Esophagus muscularis mucosa (tissue), 3 donors: ENCODE data around the gene NFASC.

Experiments
- POLR2A ChIP-seq: fragments of 450-650 bp; IDR thresholded peaks from one replicate; pipeline ENCODE4 v1.6.1; 2017; ENCODE audit warnings: antibody characterized with exemption, moderate library complexity, mild to moderate bottlenecking, low read depth
- TF ChIP-seq, protein P1 (sequence below), 3 experiments: fragments of 200-600 bp in 2 of 3; fragments of 450-650 bp in 1 of 3; sonication (generic) in 2 of 3; IDR thresholded peaks; one replicate each; pipeline ENCODE4 v1.5.1; 2017 to 2019; ENCODE audit warnings: antibody characterized with exemption in 3 of 3, mild to moderate bottlenecking in 2 of 3, moderate library complexity in 1 of 3

- TF ChIP-seq, protein P1, sequence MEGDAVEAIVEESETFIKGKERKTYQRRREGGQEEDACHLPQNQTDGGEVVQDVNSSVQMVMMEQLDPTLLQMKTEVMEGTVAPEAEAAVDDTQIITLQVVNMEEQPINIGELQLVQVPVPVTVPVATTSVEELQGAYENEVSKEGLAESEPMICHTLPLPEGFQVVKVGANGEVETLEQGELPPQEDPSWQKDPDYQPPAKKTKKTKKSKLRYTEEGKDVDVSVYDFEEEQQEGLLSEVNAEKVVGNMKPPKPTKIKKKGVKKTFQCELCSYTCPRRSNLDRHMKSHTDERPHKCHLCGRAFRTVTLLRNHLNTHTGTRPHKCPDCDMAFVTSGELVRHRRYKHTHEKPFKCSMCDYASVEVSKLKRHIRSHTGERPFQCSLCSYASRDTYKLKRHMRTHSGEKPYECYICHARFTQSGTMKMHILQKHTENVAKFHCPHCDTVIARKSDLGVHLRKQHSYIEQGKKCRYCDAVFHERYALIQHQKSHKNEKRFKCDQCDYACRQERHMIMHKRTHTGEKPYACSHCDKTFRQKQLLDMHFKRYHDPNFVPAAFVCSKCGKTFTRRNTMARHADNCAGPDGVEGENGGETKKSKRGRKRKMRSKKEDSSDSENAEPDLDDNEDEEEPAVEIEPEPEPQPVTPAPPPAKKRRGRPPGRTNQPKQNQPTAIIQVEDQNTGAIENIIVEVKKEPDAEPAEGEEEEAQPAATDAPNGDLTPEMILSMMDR (IDR thresholded peaks at IDR 0.05), result no peak
- no peak for TF ChIP-seq POLR2A
Observed at GRCh38 chr1:204870160-204870912, at the start of gene NFASC.
